Panc1 (cell line): Measurements from ENCODE around the gene EBF4. TPM values are rescaled to one million over a fixed set of nuclear protein-coding genes. Genes with fewer than 3 reads are reported as not detected.

ENCODE experiments used
- ATAC-seq: fragments of 200-7000 bp; cut with Tn5 transposase; 2 replicates; pipeline ENCODE4 v1.9.1; 2020; ENCODE audit warnings: mild to moderate bottlenecking, moderate library complexity
- BruUV-seq: library from RNA; stranded (reverse); fragments of 400-500 nt; replicated peaks from 2 replicates; lab custom pipeline; 2021; lab: Mats Ljungman, UMichigan
- CTCF ChIA-PET: fragments of 300-600 bp; sonication (Branson Sonifier 250); formaldehyde crosslinking; loops from one replicate; lab custom pipeline; 2022; ENCODE audit warnings: antibody characterized with exemption; lab: Charles Lee
- POLR2A ChIA-PET: fragments of 300-600 bp; sonication (Branson Sonifier 250); formaldehyde crosslinking; loops from one replicate; lab custom pipeline; 2022; ENCODE audit warnings: antibody characterized with exemption; lab: Charles Lee
- DNase-seq: peaks from one replicate; pipeline ENCODE4 v3.0.0-alpha.2; 2010; ENCODE audit warnings: low read depth, low spot score
- H3K27ac ChIP-seq: 2 replicates; pipeline ENCODE4 v1.5.1; 2011; ENCODE audit warnings: mild to moderate bottlenecking, low read length, inconsistent platforms
- H3K27me3 ChIP-seq: fragments of 200-500 bp; sonication (Bioruptor generic); 2 replicates; pipeline ENCODE4 v1.6.0; 2014; ENCODE audit warnings: low read length, inconsistent platforms; ENCODE audit not compliant: control insufficient read depth, insufficient read depth
- H3K36me3 ChIP-seq: fragments of 200-500 bp; sonication (Bioruptor generic); 2 replicates; pipeline ENCODE4 v1.5.1; 2014; ENCODE audit warnings: inconsistent platforms, mild to moderate bottlenecking, low read length, moderate library complexity; ENCODE audit not compliant: control insufficient read depth, insufficient read depth
- H3K4me1 ChIP-seq: 2 replicates; pipeline ENCODE4 v1.5.1; 2011; ENCODE audit warnings: inconsistent platforms, mild to moderate bottlenecking, low read length, moderate library complexity; ENCODE audit not compliant: control insufficient read depth, insufficient read depth
- H3K4me3 ChIP-seq, 2 experiments: 2 replicates each; pipeline ENCODE4 v1.5.1; 2011 to 2012; ENCODE audit warnings: low read depth in 2 of 2, low read length in 2 of 2, mild to moderate bottlenecking in 2 of 2, inconsistent platforms in 1 of 2, moderate library complexity in 1 of 2
- H3K9me3 ChIP-seq: fragments of 200-500 bp; sonication (Bioruptor generic); 2 replicates; pipeline ENCODE4 v1.5.1; 2014; ENCODE audit warnings: low read depth, mild to moderate bottlenecking, inconsistent platforms, low read length, moderate library complexity; ENCODE audit not compliant: control insufficient read depth, insufficient read depth
- POLR2AphosphoS5 ChIP-seq: IDR thresholded peaks from 2 replicates; pipeline ENCODE4 v1.6.1; 2012; ENCODE audit warnings: mild to moderate bottlenecking, low read depth, low read length, moderate library complexity
- SIN3A ChIP-seq: IDR thresholded peaks from 2 replicates; pipeline ENCODE4 v1.6.1; 2012; ENCODE audit warnings: low read depth, mild to moderate bottlenecking, low read length, moderate library complexity, borderline replicate concordance; ENCODE audit not compliant: insufficient read depth
- TCF7L2 ChIP-seq: IDR thresholded peaks from 2 replicates; pipeline ENCODE4 v1.6.1; 2011; ENCODE audit warnings: mild to moderate bottlenecking, low read depth, low read length, inconsistent platforms
- in situ Hi-C: cut with HindIII; loops from 2 replicates; pipeline ENCODE4 v1.10.0; 2016; ENCODE audit warnings: low sequenced_read_pairs, low pct_unique_long_range_greater_than_20kb
- intact Hi-C: fragments of 100-400 bp; cut with micrococcal nuclease; formaldehyde crosslinking; loops from one replicate; pipeline ENCODE4 v1.10.0; 2022; ENCODE audit not compliant: unreplicated experiment
- total RNA-seq: library from RNA; stranded (reverse); gene quantifications from one replicate; pipeline ENCODE4 v1.2.1, GENCODE V29; 2021; ENCODE audit not compliant: unreplicated experiment
- TF ChIP-seq, protein P1 (sequence below): fragments of 450-650 bp; IDR thresholded peaks from 2 replicates; pipeline ENCODE4 v1.5.1; 2017; ENCODE audit warnings: mild to moderate bottlenecking
- TF ChIP-seq, protein P2 (sequence below), 2 experiments: IDR thresholded peaks; 2 replicates each; pipeline ENCODE4 v1.6.1; 2011 to 2012; ENCODE audit warnings: low read depth in 2 of 2, control low read depth in 1 of 2, low read length in 1 of 2, mild to moderate bottlenecking in 1 of 2, moderate library complexity in 1 of 2; ENCODE audit not compliant: insufficient read depth in 1 of 2

EBF4 gene
- total RNA-seq, 1 experiment from 2014 or later, result 6.8 TPM

DNA sequence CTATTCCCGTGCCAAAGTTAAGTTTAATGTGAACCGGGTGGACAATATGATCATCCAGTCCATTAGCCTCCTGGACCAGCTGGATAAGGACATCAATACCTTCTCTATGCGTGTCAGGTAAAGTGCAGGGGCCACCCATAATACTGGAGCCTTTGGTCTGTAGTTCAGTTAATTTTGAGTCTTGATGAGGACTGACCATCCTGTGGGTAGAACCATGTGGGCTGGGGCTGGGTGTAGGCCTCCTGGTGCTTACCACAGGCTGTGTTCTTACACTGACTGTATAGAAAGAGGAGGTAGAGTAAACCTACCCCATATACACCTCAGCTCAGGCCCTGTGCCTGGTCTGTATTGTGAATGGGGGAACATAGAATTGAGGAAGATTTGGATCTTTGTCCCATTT is 37.7 kb upstream of the EBF4 start:
- DNase-seq, result no peak
- ATAC-seq, result no peak
- in situ Hi-C loops, result no loop called here
- peaks cover 16% of the 10 kb centered on the region for H3K4me1 ChIP-seq
- intact Hi-C loops, result no loop called here
- H3K27ac ChIP-seq, result peak overlapping the region; percentile 14; the same call in 1 of the 2 replicates
- H3K9me3 ChIP-seq, result no peaks in the 10 kb centered on the region
- peaks cover 38% of the 10 kb centered on the region for H3K36me3 ChIP-seq
- ChIA-PET POLR2A (no interaction called here), CTCF (no interaction called here)
- TF ChIP-seq, protein P1, sequence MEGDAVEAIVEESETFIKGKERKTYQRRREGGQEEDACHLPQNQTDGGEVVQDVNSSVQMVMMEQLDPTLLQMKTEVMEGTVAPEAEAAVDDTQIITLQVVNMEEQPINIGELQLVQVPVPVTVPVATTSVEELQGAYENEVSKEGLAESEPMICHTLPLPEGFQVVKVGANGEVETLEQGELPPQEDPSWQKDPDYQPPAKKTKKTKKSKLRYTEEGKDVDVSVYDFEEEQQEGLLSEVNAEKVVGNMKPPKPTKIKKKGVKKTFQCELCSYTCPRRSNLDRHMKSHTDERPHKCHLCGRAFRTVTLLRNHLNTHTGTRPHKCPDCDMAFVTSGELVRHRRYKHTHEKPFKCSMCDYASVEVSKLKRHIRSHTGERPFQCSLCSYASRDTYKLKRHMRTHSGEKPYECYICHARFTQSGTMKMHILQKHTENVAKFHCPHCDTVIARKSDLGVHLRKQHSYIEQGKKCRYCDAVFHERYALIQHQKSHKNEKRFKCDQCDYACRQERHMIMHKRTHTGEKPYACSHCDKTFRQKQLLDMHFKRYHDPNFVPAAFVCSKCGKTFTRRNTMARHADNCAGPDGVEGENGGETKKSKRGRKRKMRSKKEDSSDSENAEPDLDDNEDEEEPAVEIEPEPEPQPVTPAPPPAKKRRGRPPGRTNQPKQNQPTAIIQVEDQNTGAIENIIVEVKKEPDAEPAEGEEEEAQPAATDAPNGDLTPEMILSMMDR, result no peak
- TF ChIP-seq, protein P2, sequence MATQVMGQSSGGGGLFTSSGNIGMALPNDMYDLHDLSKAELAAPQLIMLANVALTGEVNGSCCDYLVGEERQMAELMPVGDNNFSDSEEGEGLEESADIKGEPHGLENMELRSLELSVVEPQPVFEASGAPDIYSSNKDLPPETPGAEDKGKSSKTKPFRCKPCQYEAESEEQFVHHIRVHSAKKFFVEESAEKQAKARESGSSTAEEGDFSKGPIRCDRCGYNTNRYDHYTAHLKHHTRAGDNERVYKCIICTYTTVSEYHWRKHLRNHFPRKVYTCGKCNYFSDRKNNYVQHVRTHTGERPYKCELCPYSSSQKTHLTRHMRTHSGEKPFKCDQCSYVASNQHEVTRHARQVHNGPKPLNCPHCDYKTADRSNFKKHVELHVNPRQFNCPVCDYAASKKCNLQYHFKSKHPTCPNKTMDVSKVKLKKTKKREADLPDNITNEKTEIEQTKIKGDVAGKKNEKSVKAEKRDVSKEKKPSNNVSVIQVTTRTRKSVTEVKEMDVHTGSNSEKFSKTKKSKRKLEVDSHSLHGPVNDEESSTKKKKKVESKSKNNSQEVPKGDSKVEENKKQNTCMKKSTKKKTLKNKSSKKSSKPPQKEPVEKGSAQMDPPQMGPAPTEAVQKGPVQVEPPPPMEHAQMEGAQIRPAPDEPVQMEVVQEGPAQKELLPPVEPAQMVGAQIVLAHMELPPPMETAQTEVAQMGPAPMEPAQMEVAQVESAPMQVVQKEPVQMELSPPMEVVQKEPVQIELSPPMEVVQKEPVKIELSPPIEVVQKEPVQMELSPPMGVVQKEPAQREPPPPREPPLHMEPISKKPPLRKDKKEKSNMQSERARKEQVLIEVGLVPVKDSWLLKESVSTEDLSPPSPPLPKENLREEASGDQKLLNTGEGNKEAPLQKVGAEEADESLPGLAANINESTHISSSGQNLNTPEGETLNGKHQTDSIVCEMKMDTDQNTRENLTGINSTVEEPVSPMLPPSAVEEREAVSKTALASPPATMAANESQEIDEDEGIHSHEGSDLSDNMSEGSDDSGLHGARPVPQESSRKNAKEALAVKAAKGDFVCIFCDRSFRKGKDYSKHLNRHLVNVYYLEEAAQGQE (IDR thresholded peaks at IDR 0.05; ENCODE audit: insufficient read depth in 1 of 2, low read depth in 2 of 2, low read length in 1 of 2), result no peak
- no peak for TF ChIP-seq TCF7L2
- no peak for TF ChIP-seq POLR2AphosphoS5
- no peak for TF ChIP-seq SIN3A
- no peaks in the 10 kb centered on the region for H3K27me3 ChIP-seq
- peak overlapping the region; percentile 80 to 99 for H3K4me3 ChIP-seq
- BruUV-seq, result no TSS peak

DNA sequence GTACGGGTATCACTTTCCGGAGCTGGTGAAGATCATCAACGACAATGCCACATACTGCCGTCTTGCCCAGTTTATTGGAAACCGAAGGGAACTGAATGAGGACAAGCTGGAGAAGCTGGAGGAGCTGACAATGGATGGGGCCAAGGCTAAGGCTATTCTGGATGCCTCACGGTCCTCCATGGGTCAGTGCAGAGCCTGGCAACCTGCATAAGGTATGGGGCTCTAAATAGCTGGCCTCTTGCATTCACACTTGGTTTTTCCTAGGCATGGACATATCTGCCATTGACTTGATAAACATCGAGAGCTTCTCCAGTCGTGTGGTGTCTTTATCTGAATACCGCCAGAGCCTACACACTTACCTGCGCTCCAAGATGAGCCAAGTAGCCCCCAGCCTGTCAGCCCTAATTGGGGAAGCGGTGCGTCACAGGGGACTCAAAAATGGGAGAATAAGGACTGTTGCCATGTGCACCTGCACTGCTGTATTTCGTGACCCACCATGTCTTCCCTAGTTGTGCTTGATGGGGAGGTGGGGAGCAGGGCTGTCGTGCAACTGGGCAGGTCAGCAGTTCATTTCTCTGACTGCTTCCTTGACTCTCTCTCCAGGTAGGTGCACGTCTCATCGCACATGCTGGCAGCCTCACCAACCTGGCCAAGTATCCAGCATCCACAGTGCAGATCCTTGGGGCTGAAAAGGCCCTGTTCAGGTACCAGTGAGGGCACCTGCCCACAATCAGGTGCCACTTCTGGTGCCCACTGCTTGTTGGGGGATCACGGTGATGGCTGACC is 37.1 kb upstream of the EBF4 start:
- in situ Hi-C loops, result no loop called here
- ChIA-PET POLR2A (no interaction called here), CTCF (no interaction called here)
- Histone ChIP-seq H3K27ac (peak overlapping the region; percentile 13; the same call in 1 of the 2 replicates), H3K9me3 (no peaks in the 10 kb centered on the region), H3K27me3 (no peaks in the 10 kb centered on the region), H3K4me3 (no peak overlapping the region), H3K36me3 (peaks cover 38% of the 10 kb centered on the region), H3K4me1 (peaks cover 16% of the 10 kb centered on the region)
- TF ChIP-seq, protein P1, result no peak
- peak; percentile 33; the same call in 1 of the 2 replicates for TF ChIP-seq POLR2AphosphoS5
- no peak for DNase-seq
- ATAC-seq, result no peak
- intact Hi-C loops, result no loop called here
- BruUV-seq, result no TSS peak
